ENCODE measurements around the gene NSFL1C.

DNA sequence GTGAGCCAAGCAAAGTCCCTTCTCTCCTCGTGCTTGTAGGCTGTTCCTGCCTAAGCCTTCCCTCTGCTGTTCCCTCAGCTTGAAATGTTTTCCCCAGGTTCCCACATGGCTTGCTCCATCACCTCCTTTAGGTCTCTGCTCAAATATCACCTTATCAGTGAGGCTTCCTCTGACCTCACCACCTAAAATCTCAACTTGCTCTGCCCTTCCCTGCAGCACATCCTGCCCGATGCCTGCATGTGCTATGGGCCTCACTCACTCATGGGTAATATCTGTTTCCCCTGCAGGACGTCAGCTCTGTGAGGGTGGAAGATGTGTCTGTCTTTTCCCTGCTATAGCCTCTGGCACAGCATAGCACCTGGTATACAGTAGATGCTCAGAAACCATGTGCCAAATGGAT, 43.9 kb downstream of the NSFL1C start:
- TF ChIP-seq POLR2AphosphoS5 (IDR thresholded peaks at IDR 0.05; ENCODE audit: low read depth) (no peak), EZH2 (IDR thresholded peaks at IDR 0.05; ENCODE audit: low read depth, unreplicated experiment) (no peak), EZH2phosphoT487 (IDR thresholded peaks at IDR 0.05; ENCODE audit: unreplicated experiment) (no peak), ZNF114 (CRISPR knock-in tag; IDR thresholded peaks at IDR 0.05) (no peak)
- TF ChIP-seq, protein P1, sequence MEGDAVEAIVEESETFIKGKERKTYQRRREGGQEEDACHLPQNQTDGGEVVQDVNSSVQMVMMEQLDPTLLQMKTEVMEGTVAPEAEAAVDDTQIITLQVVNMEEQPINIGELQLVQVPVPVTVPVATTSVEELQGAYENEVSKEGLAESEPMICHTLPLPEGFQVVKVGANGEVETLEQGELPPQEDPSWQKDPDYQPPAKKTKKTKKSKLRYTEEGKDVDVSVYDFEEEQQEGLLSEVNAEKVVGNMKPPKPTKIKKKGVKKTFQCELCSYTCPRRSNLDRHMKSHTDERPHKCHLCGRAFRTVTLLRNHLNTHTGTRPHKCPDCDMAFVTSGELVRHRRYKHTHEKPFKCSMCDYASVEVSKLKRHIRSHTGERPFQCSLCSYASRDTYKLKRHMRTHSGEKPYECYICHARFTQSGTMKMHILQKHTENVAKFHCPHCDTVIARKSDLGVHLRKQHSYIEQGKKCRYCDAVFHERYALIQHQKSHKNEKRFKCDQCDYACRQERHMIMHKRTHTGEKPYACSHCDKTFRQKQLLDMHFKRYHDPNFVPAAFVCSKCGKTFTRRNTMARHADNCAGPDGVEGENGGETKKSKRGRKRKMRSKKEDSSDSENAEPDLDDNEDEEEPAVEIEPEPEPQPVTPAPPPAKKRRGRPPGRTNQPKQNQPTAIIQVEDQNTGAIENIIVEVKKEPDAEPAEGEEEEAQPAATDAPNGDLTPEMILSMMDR (conservative IDR thresholded peaks at IDR 0.05; ENCODE audit: low read depth in 2 of 2), result no peak
- TF ChIP-seq, protein P2, sequence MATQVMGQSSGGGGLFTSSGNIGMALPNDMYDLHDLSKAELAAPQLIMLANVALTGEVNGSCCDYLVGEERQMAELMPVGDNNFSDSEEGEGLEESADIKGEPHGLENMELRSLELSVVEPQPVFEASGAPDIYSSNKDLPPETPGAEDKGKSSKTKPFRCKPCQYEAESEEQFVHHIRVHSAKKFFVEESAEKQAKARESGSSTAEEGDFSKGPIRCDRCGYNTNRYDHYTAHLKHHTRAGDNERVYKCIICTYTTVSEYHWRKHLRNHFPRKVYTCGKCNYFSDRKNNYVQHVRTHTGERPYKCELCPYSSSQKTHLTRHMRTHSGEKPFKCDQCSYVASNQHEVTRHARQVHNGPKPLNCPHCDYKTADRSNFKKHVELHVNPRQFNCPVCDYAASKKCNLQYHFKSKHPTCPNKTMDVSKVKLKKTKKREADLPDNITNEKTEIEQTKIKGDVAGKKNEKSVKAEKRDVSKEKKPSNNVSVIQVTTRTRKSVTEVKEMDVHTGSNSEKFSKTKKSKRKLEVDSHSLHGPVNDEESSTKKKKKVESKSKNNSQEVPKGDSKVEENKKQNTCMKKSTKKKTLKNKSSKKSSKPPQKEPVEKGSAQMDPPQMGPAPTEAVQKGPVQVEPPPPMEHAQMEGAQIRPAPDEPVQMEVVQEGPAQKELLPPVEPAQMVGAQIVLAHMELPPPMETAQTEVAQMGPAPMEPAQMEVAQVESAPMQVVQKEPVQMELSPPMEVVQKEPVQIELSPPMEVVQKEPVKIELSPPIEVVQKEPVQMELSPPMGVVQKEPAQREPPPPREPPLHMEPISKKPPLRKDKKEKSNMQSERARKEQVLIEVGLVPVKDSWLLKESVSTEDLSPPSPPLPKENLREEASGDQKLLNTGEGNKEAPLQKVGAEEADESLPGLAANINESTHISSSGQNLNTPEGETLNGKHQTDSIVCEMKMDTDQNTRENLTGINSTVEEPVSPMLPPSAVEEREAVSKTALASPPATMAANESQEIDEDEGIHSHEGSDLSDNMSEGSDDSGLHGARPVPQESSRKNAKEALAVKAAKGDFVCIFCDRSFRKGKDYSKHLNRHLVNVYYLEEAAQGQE (IDR thresholded peaks at IDR 0.05; ENCODE audit: unreplicated experiment), result no peak
